ENCODE results near the gene MRPS5. TPM values are rescaled to one million over a fixed set of nuclear protein-coding genes. Genes with fewer than 3 reads are reported as not detected.

Gene MRPS5
- total RNA-seq, 1 donor from 2014 or later, result 47.5 TPM

DNA sequence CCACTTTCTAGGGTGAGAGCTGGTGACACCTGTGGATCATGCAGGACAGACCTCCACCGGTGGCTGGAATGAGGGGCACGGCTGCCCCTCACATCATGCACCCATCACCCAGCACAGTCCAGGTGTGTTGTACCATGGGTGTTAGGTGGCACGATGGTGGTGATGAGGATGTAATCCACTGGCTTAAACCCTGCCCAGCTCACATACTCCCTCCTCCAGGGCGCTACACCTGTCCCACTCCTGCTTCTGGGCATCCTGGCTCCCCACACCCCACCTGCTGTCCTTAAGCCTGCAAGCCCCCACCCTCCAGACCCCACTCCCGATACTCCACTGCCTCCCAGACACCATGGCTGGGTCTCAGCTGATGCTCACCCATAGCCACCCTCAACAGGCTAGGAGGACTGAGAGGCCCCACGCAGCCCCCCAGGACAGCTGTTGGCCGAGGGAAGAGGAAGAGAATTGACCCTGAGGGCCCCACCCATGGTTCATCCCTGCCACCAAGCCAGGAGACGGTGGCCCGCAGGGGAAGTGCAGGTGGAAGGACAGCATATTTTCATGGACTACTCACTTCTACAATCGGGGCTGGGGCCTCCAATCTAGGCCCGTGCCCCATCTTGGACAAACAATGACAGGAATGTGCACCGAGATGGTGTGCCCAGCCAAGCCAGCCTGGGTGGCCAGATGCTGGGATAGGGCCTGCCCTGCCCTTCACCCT, 61.8 kb downstream of the MRPS5 start:
- peaks cover 12% of the 10 kb centered on the region for H3K27me3 Mint-ChIP-seq (ENCODE audit: unreplicated experiment)
- H3K4me1 Mint-ChIP-seq (ENCODE audit: unreplicated experiment), result peaks cover 9% of the 10 kb centered on the region
- DNase-seq (ENCODE audit: low spot score), result no peak
- no peaks in the 10 kb centered on the region for H3K36me3 Mint-ChIP-seq (ENCODE audit: low read depth, unreplicated experiment)
- H3K9me3 Mint-ChIP-seq (ENCODE audit: unreplicated experiment), result no peaks in the 10 kb centered on the region
- TF ChIP-seq, protein P1, sequence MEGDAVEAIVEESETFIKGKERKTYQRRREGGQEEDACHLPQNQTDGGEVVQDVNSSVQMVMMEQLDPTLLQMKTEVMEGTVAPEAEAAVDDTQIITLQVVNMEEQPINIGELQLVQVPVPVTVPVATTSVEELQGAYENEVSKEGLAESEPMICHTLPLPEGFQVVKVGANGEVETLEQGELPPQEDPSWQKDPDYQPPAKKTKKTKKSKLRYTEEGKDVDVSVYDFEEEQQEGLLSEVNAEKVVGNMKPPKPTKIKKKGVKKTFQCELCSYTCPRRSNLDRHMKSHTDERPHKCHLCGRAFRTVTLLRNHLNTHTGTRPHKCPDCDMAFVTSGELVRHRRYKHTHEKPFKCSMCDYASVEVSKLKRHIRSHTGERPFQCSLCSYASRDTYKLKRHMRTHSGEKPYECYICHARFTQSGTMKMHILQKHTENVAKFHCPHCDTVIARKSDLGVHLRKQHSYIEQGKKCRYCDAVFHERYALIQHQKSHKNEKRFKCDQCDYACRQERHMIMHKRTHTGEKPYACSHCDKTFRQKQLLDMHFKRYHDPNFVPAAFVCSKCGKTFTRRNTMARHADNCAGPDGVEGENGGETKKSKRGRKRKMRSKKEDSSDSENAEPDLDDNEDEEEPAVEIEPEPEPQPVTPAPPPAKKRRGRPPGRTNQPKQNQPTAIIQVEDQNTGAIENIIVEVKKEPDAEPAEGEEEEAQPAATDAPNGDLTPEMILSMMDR (IDR thresholded peaks at IDR 0.05; ENCODE audit: unreplicated experiment), result no peak
- H3K27ac Mint-ChIP-seq (ENCODE audit: unreplicated experiment), result no peak overlapping the region
- H3K4me3 Mint-ChIP-seq (ENCODE audit: unreplicated experiment), result no peak overlapping the region

DNA sequence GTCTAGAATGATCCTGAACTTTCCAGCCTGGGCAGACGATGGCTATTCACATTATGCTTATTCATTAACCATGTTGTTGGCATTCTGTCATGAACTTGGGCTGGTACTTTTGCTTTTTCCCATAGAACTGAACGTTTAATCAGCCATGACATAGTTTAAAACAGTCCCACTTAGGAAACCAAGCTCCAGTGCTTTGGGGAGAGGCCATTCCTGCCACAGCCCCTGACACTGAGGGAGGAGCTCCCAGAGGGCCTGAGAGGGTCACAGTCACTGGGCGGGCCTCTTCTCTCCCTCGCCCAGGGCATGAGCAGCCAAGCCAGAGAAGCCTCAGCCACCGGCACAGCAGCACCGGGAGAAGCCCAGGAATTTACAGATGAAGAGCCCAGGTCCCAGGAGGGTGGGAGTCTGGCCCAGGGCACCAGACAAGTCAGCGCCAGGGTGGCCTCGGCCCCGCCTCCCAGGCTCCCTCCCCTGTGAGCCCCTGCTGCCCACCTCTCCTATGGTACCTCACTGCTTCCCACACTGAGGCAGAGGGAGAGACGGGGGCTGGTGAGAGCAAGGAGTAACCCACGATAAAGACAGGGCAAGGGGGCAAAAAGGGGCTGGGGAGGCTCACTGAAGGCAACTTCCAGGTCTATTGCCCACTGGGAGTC, 62.5 kb downstream of the MRPS5 start:
- H3K9me3 Mint-ChIP-seq (ENCODE audit: unreplicated experiment), result no peaks in the 10 kb centered on the region
- H3K27me3 Mint-ChIP-seq (ENCODE audit: unreplicated experiment), result peaks cover 12% of the 10 kb centered on the region
- TF ChIP-seq, protein P1 (IDR thresholded peaks at IDR 0.05; ENCODE audit: unreplicated experiment), result no peak
- DNase-seq (ENCODE audit: low spot score), result no peak
- H3K4me3 Mint-ChIP-seq (ENCODE audit: unreplicated experiment), result no peak overlapping the region
- no peaks in the 10 kb centered on the region for H3K36me3 Mint-ChIP-seq (ENCODE audit: low read depth, unreplicated experiment)
- H3K27ac Mint-ChIP-seq (ENCODE audit: unreplicated experiment), result no peak overlapping the region
- peaks cover 12% of the 10 kb centered on the region for H3K4me1 Mint-ChIP-seq (ENCODE audit: unreplicated experiment)

DNA sequence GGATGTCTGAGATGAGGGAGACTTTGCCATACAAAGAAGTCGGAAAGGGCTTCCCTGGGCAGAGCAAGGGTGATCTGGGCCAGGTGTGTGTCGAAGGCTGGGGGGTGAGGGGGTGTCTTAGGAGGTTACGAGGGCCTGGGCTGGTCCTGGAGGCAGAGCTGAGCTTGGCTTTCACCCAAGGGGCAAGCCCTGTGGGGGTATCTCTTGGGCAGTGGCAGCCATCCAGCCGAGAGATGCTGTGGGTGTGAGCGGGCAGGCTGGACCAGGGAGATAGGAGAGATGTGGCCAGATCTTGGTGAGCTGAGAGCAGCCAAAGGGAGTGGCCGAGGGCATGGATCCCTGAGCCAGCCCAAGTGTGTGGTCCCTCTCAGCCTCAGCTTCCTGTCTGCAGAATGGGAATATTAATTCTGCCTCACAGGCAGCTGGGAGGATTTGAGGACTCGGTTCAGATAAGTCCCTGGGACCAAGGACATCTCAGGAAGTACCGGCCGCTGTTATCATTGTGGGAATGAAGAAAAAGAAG, 63.1 kb downstream of the MRPS5 start:
- no peak for DNase-seq (ENCODE audit: low spot score)
- no peaks in the 10 kb centered on the region for H3K9me3 Mint-ChIP-seq (ENCODE audit: unreplicated experiment)
- TF ChIP-seq, protein P1 (IDR thresholded peaks at IDR 0.05; ENCODE audit: unreplicated experiment), result no peak
- H3K36me3 Mint-ChIP-seq (ENCODE audit: low read depth, unreplicated experiment), result no peaks in the 10 kb centered on the region
- no peak overlapping the region for H3K27ac Mint-ChIP-seq (ENCODE audit: unreplicated experiment)
- peaks cover 18% of the 10 kb centered on the region for H3K4me1 Mint-ChIP-seq (ENCODE audit: unreplicated experiment)
- H3K4me3 Mint-ChIP-seq (ENCODE audit: unreplicated experiment), result peak overlapping the region; percentile 42
- peaks cover 9% of the 10 kb centered on the region for H3K27me3 Mint-ChIP-seq (ENCODE audit: unreplicated experiment)

DNA sequence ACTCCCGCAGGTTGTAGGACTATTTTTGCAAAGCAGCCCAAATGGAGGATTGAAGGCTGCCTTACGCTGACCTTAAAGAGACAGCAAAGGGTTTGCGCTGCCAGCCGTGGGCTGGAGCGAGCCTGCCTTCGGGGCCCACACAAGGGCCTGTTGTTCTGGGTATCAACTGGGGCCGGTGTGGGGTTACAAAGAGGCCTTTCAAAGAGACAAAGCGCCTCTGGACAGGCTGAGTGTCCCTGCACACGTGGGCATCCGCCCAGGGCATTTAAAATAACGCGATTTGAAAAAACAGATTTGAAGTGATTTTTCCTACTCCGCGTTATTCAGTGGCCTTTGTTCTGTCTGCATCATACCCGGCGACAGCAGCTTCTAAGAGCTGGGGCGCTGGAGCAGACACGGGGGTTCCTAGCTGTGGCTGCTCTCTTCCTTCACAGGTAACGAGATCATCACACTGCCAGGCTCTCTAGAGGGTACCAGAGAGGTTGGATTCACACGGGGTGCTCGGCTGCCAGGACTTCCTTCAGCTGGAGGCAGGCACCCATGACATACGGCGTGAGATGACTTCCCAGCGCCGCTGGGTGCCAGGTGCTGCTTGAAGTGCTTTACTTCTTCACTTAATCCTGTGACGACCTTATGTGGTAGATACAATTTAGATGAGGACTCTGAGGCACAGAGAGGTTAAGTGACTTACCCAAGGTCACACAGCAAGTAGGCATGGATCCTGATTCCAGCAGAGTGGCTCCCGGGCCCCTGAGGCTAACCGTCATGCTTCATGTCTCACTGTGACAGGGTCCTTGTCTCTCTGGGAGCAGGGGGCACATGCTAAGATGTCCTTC, 63.9 kb downstream of the MRPS5 start:
- no peaks in the 10 kb centered on the region for H3K9me3 Mint-ChIP-seq (ENCODE audit: unreplicated experiment)
- H3K27ac Mint-ChIP-seq (ENCODE audit: unreplicated experiment), result no peak overlapping the region
- H3K27me3 Mint-ChIP-seq (ENCODE audit: unreplicated experiment), result peaks cover 8% of the 10 kb centered on the region
- DNase-seq (ENCODE audit: low spot score), result no peak
- H3K4me1 Mint-ChIP-seq (ENCODE audit: unreplicated experiment), result peaks cover 15% of the 10 kb centered on the region
- H3K36me3 Mint-ChIP-seq (ENCODE audit: low read depth, unreplicated experiment), result no peaks in the 10 kb centered on the region
- TF ChIP-seq, protein P1 (IDR thresholded peaks at IDR 0.05; ENCODE audit: unreplicated experiment), result no peak
- H3K4me3 Mint-ChIP-seq (ENCODE audit: unreplicated experiment), result peak overlapping the region; percentile 42
